HG02852 (cell line): ENCODE data around the gene SELENOW.
"Not testable (repeated sequence)": the region's sequence is repeated elsewhere in the genome, so short reads cannot be mapped to it uniquely, and the experiment has no call there.

ENCODE experiments used
- ATAC-seq: cut with Tn5 transposase; IDR thresholded peaks from one replicate; pipeline ENCODE4 v1.9.1; 2021; ENCODE audit warnings: mild to moderate bottlenecking, moderate library complexity; ENCODE audit not compliant: unreplicated experiment

The SELENOW gene

GRCh38 chr19:47756627-47756929 lies 21.9 kb upstream of the SELENOW start:
- ATAC-seq = no peak

GRCh38 chr19:47756953-47757608 lies 21.4 kb upstream of the SELENOW start:
- no peak for ATAC-seq

- ATAC-seq = no peak
Measured at GRCh38 chr19:47757617-47758442, 20.7 kb upstream of the SELENOW start.

GRCh38 chr19:47758443-47758804 lies 20.1 kb upstream of the SELENOW start:
- ATAC-seq = no peak

- ATAC-seq = no peak
Measured at GRCh38 chr19:47760632-47760999, 17.9 kb upstream of the SELENOW start.

- ATAC-seq = no peak
Measured at GRCh38 chr19:47761566-47761965, 16.9 kb upstream of the SELENOW start.

GRCh38 chr19:47762151-47762550 lies 16.4 kb upstream of the SELENOW start:
- no peak for ATAC-seq

- ATAC-seq = no peak
Measured at GRCh38 chr19:47762615-47763308, 15.7 kb upstream of the SELENOW start.

GRCh38 chr19:47764705-47765104 lies 13.8 kb upstream of the SELENOW start:
- not testable (repeated sequence) for ATAC-seq

GRCh38 chr19:47765523-47766358 lies 12.8 kb upstream of the SELENOW start:
- no peak for ATAC-seq

- no peak for ATAC-seq
Measured at GRCh38 chr19:47766359-47766620, 12.2 kb upstream of the SELENOW start.

- no peak for ATAC-seq
Measured at GRCh38 chr19:47766670-47767069, 11.8 kb upstream of the SELENOW start.

GRCh38 chr19:47767349-47767748 lies 11.2 kb upstream of the SELENOW start:
- no peak for ATAC-seq

- no peak for ATAC-seq
Measured at GRCh38 chr19:47768604-47769003, 9.9 kb upstream of the SELENOW start.

GRCh38 chr19:47769534-47769933 lies 9.0 kb upstream of the SELENOW start:
- ATAC-seq = no peak

- ATAC-seq = not testable (repeated sequence)
Measured at GRCh38 chr19:47771291-47771690, 7.2 kb upstream of the SELENOW start.

GRCh38 chr19:47776568-47776967 lies 1.9 kb upstream of the SELENOW start:
- no peak for ATAC-seq

- ATAC-seq = not testable (repeated sequence)
Measured at GRCh38 chr19:47777245-47778048, 1.1 kb upstream of the SELENOW start.

- no peak for ATAC-seq
Measured at GRCh38 chr19:47778954-47779351, 450 bp downstream of the SELENOW start.

- ATAC-seq = no peak
Measured at GRCh38 chr19:47779524-47780214, 1.2 kb downstream of the SELENOW start.
